CD4-positive, alpha-beta T cell (primary cell): Measurements from ENCODE around the gene RAI1. TPM values are rescaled to one million over a fixed set of nuclear protein-coding genes. Genes with fewer than 3 reads are reported as not detected.
A peak's percentile ranks its signal among the peaks of the same experiment; 100 is the strongest.

Experiments
- ATAC-seq: fragments of 200-7000 bp; cut with Tn5 transposase; one replicate; pipeline ENCODE4 v1.10.0; 2022; ENCODE audit warnings: mild to moderate bottlenecking; ENCODE audit not compliant: poor library complexity
- CTCF ChIA-PET: fragments of 350-600 bp; sonication (Branson Sonifier 250); formaldehyde crosslinking; loops from one replicate; lab custom pipeline; 2021; ENCODE audit warnings: antibody characterized with exemption, inconsistent platforms; lab: Charles Lee
- POLR2A ChIA-PET: fragments of 350-600 bp; sonication (Branson Sonifier 250); formaldehyde crosslinking; loops from one replicate; lab custom pipeline; 2021; ENCODE audit warnings: antibody characterized with exemption, inconsistent platforms; lab: Charles Lee
- DNase-seq, 14 experiments: peaks; one replicate each; pipeline ENCODE4 v3.0.0-alpha.2; 2013 to 2020; ENCODE audit warnings: mixed read lengths in 2 of 14
- H3K27ac ChIP-seq, 2 donors: one replicate each; pipeline versions ENCODE4 v1.5.1 to v1.7.0; 2013; ENCODE audit warnings: low read length in 2 of 2, low read depth in 1 of 2, mild to moderate bottlenecking in 1 of 2
- H3K27me3 ChIP-seq, 2 experiments: 1 replicate in 1 of 2; 2 replicates in 1 of 2; pipeline versions ENCODE4 v1.6.1 to v1.7.0; 2013; ENCODE audit warnings: low read length in 2 of 2, control low read depth in 1 of 2, mild to moderate bottlenecking in 1 of 2, moderate library complexity in 1 of 2; ENCODE audit not compliant: insufficient read depth in 2 of 2, control insufficient read depth in 1 of 2
- H3K36me3 ChIP-seq: one replicate; pipeline ENCODE4 v1.6.1; 2013; ENCODE audit warnings: low read length, control low read depth; ENCODE audit not compliant: insufficient read depth
- H3K4me1 ChIP-seq: one replicate; pipeline ENCODE4 v1.6.1; 2013; ENCODE audit warnings: low read length, control low read depth; ENCODE audit not compliant: insufficient read depth
- H3K4me3 ChIP-seq: one replicate; pipeline ENCODE4 v1.5.1; 2013; ENCODE audit warnings: mild to moderate bottlenecking, low read length, moderate library complexity
- H3K9me3 ChIP-seq, 2 experiments: 1 replicate in 1 of 2; 2 replicates in 1 of 2; pipeline versions ENCODE4 v1.6.1 to v1.7.0; 2013; ENCODE audit warnings: low read length in 2 of 2, mild to moderate bottlenecking in 2 of 2, control low read depth in 1 of 2, moderate library complexity in 1 of 2; ENCODE audit not compliant: control insufficient read depth in 1 of 2, insufficient read depth in 1 of 2
- H3K27ac Mint-ChIP-seq: one replicate; pipeline ENCODE4 v1.8.0; 2020; ENCODE audit warnings: mixed read lengths
- H3K27me3 Mint-ChIP-seq: one replicate; pipeline ENCODE4 v1.8.0; 2021; ENCODE audit warnings: mixed read lengths
- H3K36me3 Mint-ChIP-seq: one replicate; pipeline ENCODE4 v1.8.0; 2021; ENCODE audit warnings: low read depth, mixed read lengths
- H3K4me1 Mint-ChIP-seq: one replicate; pipeline ENCODE4 v1.8.0; 2021; ENCODE audit warnings: low read depth, mixed read lengths
- H3K4me3 Mint-ChIP-seq: one replicate; pipeline ENCODE4 v1.8.0; 2020; ENCODE audit warnings: mild to moderate bottlenecking, mixed read lengths
- H3K9me3 Mint-ChIP-seq: one replicate; pipeline ENCODE4 v1.8.0; 2020; ENCODE audit warnings: mixed read lengths
- intact Hi-C, 2 experiments: fragments of 100-400 bp; cut with DNase I in 1 of 2; cut with micrococcal nuclease in 1 of 2; formaldehyde crosslinking; loops; one replicate each; pipeline versions ENCODE4 v1.15.1 to v1.9.0; 2023 to 2025; cut with DNase I, micrococcal nuclease
- total RNA-seq, 174 experiments: library from RNA in 2 of 174; stranded (reverse) in 2 of 174; gene quantifications; one replicate each; pipeline ENCODE4 v1.2.3 and lab custom pipeline; 2021 to 2026
- TF ChIP-seq, protein P1 (sequence below): fragments of 200-600 bp; IDR thresholded peaks from one replicate; pipeline ENCODE4 v1.8.0; 2022; ENCODE audit warnings: antibody characterized with exemption, mild to moderate bottlenecking

RAI1 gene
- total RNA-seq, 2 experiments from 2014 or later = 19.3 to 25.2 TPM

DNA sequence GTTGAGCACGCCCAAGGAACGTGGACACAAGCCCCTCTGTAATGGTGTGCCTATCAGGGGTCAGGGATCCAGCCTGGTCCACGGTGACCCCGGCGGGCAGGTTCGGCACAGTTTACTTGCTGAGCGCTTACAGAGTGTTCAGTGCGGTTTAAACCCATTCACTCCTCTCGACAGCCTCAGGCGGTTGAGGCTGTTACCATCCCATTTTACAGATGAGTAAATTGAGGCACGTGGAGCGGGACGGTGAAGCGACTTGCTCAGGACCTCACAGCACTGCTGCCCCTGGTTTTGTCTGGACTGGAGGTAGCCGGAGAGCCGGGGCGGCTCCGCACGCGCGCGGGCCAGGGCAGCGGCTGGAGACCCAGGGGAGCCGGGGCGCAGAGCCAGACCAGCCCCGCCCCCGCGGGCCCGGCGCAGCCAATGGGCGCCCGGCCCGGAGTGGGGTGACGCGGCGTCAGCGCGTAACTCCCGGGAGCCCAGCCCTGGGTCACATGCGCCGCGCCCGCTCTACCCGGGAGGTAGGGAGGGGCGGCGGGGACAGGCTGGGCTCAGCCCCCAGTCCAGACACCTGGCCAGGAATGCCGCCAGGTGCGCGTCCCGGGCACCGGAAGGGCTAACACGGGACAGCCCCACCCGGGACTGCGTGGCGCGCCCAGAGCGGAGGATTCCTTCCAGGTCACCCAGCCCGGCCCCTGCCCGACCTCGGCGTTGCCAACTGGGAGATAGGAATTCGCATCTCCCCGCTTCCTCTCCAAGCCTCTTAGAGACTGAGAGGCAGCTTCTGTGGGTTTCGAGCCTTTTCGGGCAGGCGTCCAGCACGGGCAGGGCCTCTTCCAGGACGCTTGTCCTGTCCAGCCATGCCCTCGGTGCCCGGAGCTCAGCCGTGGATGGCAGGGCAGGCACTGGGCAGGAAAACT lies 158.8 kb downstream of the RAI1 start:
- peak overlapping the region; percentile 98 for H3K27ac Mint-ChIP-seq
- CTCF ChIA-PET = interaction anchor here (0.5 to 1.8 kb wide), 7 partner anchors 9 to 75 kb away, joined by 3 to 6 read pairs (median 3); no protein-coding TSS in a partner anchor
- peaks cover 8% of the 10 kb centered on the region for H3K36me3 Mint-ChIP-seq
- H3K36me3 ChIP-seq = no peaks in the 10 kb centered on the region
- peak overlapping the region; percentile 83 to 96 for H3K27ac ChIP-seq
- H3K4me3 Mint-ChIP-seq = peak overlapping the region; percentile 94
- no peaks in the 10 kb centered on the region for H3K27me3 ChIP-seq
- no peaks in the 10 kb centered on the region for H3K9me3 Mint-ChIP-seq
- intact Hi-C loops = loop anchor here in 1 of 2 experiments (2.0 kb wide), 1 partner anchor 17 kb away; no protein-coding TSS in a partner anchor
- H3K27me3 Mint-ChIP-seq = no peaks in the 10 kb centered on the region
- peak overlapping the region; percentile 77 for H3K4me3 ChIP-seq
- TF ChIP-seq, protein P1, sequence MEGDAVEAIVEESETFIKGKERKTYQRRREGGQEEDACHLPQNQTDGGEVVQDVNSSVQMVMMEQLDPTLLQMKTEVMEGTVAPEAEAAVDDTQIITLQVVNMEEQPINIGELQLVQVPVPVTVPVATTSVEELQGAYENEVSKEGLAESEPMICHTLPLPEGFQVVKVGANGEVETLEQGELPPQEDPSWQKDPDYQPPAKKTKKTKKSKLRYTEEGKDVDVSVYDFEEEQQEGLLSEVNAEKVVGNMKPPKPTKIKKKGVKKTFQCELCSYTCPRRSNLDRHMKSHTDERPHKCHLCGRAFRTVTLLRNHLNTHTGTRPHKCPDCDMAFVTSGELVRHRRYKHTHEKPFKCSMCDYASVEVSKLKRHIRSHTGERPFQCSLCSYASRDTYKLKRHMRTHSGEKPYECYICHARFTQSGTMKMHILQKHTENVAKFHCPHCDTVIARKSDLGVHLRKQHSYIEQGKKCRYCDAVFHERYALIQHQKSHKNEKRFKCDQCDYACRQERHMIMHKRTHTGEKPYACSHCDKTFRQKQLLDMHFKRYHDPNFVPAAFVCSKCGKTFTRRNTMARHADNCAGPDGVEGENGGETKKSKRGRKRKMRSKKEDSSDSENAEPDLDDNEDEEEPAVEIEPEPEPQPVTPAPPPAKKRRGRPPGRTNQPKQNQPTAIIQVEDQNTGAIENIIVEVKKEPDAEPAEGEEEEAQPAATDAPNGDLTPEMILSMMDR = no peak
- H3K4me1 Mint-ChIP-seq = peaks cover 46% of the 10 kb centered on the region
- peak; percentile 59 for ATAC-seq
- peaks cover 57% of the 10 kb centered on the region for H3K4me1 ChIP-seq
- peak; percentile 59 to 92 (median 72) for DNase-seq
- POLR2A ChIA-PET = interaction anchor here (1.0 kb wide), 1 partner anchor 9 kb away, joined by 4 read pairs; no protein-coding TSS in a partner anchor
- no peaks in the 10 kb centered on the region for H3K9me3 ChIP-seq

DNA sequence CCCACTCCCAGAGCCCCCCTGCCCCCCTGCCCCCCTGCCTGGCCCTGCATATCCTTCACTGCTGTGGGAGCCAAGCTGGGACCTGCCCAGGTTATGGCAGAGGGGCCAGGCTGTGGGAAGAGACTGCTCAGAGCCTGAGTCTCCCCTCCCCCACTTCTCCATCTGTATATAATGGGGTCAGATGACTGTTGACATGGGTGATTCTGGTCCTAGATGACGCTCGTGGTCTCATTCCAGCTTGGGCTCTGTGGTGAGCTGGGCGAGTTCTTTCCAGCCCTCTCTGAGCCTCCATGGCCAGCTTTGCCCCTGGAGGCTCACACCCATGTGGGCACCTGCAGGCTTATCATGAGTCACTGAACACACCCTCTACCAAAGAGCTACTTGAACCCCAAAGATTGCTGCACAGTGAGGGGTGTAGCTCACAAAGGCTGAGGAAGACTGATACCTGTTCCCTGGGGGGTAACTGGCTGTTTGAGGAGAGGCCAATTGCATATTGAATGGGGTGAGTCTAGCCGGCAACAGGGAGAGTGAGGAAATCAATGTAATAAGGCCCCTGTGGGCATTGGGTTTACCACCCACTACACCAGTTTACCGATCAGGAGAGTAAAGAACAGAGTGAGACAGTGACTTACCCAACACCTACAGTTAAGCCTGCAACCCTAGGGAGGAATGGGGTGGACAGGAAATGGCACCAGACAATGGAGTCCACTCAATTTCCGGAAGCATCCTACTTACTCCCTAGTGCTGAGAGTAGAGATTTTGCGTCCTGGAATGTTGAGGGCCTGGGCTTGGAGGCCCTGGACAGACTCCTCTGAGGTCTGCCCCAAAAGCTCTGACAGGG lies 159.7 kb downstream of the RAI1 start:
- intact Hi-C loops = loop anchor here in 1 of 2 experiments (2.0 kb wide), 1 partner anchor 18 kb away; no protein-coding TSS in a partner anchor
- Histone ChIP-seq H3K27ac (peak overlapping the region; percentile 83 to 96), H3K9me3 (no peaks in the 10 kb centered on the region), H3K36me3 (peaks cover under 1% of the 10 kb centered on the region), H3K4me3 (peak overlapping the region; percentile 77), H3K27me3 (no peaks in the 10 kb centered on the region), H3K4me1 (peaks cover 47% of the 10 kb centered on the region)
- Mint-ChIP-seq H3K27me3 (no peaks in the 10 kb centered on the region), H3K9me3 (no peaks in the 10 kb centered on the region), H3K4me1 (peaks cover 37% of the 10 kb centered on the region), H3K4me3 (peak overlapping the region; percentile 77), H3K36me3 (peaks cover 3% of the 10 kb centered on the region), H3K27ac (peak overlapping the region; percentile 98)
- DNase-seq (peak in 2 of 14 experiments; percentile 44 to 51), ATAC-seq (no peak)
- ChIA-PET POLR2A (interaction anchor here (1.0 kb wide), 1 partner anchor 8 kb away, joined by 4 read pairs; no protein-coding TSS in a partner anchor), CTCF (interaction anchor here (1.4 to 1.8 kb wide), 5 partner anchors 8 to 28 kb away, joined by 3 to 6 read pairs (median 3); no protein-coding TSS in a partner anchor)
- TF ChIP-seq, protein P1 = no peak

- H3K27ac ChIP-seq = no peak overlapping the region
- H3K9me3 Mint-ChIP-seq = no peaks in the 10 kb centered on the region
- no peak overlapping the region for H3K4me3 ChIP-seq
- TF ChIP-seq, protein P1 = no peak
- H3K4me1 Mint-ChIP-seq = peaks cover 34% of the 10 kb centered on the region
- no peaks in the 10 kb centered on the region for H3K27me3 ChIP-seq
- intact Hi-C loops = loop anchor here in 1 of 2 experiments (2.0 kb wide), 1 partner anchor 19 kb away; no protein-coding TSS in a partner anchor
- H3K9me3 ChIP-seq = no peaks in the 10 kb centered on the region
- H3K36me3 Mint-ChIP-seq = no peaks in the 10 kb centered on the region
- ChIA-PET POLR2A (no interaction called here), CTCF (interaction anchor here (1.5 to 1.8 kb wide), 4 partner anchors 8 to 29 kb away, joined by 3 to 6 read pairs (median 4); no protein-coding TSS in a partner anchor)
- H3K27ac Mint-ChIP-seq = peak overlapping the region; percentile 98
- ATAC-seq = no peak
- peaks cover 46% of the 10 kb centered on the region for H3K4me1 ChIP-seq
- H3K4me3 Mint-ChIP-seq = peak overlapping the region; percentile 42
- peaks cover 5% of the 10 kb centered on the region for H3K36me3 ChIP-seq
- DNase-seq = no peak
- H3K27me3 Mint-ChIP-seq = no peaks in the 10 kb centered on the region
These were observed 160.4 kb downstream of the RAI1 start for GRCh38 chr17:17841601-17842025.
